OCI-LY3 (cell line): ENCODE data around the gene CREB5.

Experiments used
- EZH2phosphoT487 ChIP-seq: fragments of 200-600 bp; shearing (Covaris generic); IDR thresholded peaks from 2 replicates; pipeline ENCODE4 v1.6.1; 2018; ENCODE audit warnings: antibody characterized with exemption, mixed run types, low read depth
- TF ChIP-seq, protein P1 (sequence below): fragments of 200-600, 300-600 bp; sonication (generic); IDR thresholded peaks from 2 replicates; pipeline ENCODE4 v1.5.1; 2014; ENCODE audit warnings: antibody characterized with exemption, low read length, low read depth

DNA sequence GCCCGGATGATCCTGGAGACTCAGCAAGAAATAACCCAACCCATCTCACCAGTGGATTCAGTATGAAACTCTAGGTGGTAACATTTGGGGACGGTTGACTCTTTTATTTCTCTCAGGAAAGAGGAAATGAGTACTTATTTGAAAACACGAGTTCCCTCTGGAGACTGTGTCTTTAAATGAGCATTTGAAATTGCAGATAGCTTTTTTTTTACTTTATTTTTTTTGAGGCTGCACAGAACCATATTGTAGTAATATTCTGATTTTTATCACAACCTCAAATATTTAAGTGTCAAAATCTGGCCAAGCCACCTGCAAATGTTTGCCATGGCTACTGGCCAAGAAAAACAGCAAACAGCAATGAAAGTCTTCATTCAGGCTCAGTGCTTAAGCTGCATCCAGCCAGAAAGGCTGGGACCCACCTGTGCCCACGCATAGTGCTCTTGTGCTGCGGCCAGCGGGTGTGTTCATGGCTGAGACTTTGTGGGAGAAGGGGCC, 160.8 kb downstream of the CREB5 start:
- TF ChIP-seq, protein P1, sequence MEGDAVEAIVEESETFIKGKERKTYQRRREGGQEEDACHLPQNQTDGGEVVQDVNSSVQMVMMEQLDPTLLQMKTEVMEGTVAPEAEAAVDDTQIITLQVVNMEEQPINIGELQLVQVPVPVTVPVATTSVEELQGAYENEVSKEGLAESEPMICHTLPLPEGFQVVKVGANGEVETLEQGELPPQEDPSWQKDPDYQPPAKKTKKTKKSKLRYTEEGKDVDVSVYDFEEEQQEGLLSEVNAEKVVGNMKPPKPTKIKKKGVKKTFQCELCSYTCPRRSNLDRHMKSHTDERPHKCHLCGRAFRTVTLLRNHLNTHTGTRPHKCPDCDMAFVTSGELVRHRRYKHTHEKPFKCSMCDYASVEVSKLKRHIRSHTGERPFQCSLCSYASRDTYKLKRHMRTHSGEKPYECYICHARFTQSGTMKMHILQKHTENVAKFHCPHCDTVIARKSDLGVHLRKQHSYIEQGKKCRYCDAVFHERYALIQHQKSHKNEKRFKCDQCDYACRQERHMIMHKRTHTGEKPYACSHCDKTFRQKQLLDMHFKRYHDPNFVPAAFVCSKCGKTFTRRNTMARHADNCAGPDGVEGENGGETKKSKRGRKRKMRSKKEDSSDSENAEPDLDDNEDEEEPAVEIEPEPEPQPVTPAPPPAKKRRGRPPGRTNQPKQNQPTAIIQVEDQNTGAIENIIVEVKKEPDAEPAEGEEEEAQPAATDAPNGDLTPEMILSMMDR: no peak
- TF ChIP-seq EZH2phosphoT487: no peak
